Osteocyte (in vitro differentiated cells): ENCODE data around the gene TAL2. TPM values are rescaled to one million over a fixed set of nuclear protein-coding genes. Genes with fewer than 3 reads are reported as not detected.

Experiments used
- DNase-seq: peaks from one replicate; pipeline ENCODE4 v3.0.0; 2021; ENCODE audit warnings: mixed read lengths; ENCODE audit not compliant: unreplicated experiment; ENCODE audit errors: extremely low spot score
- H3K27ac Mint-ChIP-seq: one replicate; pipeline ENCODE4 v1.8.0; 2021; ENCODE audit warnings: mild to moderate bottlenecking, mixed read lengths; ENCODE audit not compliant: unreplicated experiment
- H3K27me3 Mint-ChIP-seq: one replicate; pipeline ENCODE4 v1.8.0; 2021; ENCODE audit warnings: mixed read lengths; ENCODE audit not compliant: unreplicated experiment
- H3K36me3 Mint-ChIP-seq: one replicate; pipeline ENCODE4 v1.8.0; 2021; ENCODE audit warnings: mixed read lengths; ENCODE audit not compliant: unreplicated experiment
- H3K4me1 Mint-ChIP-seq: one replicate; pipeline ENCODE4 v1.8.0; 2021; ENCODE audit warnings: mixed read lengths; ENCODE audit not compliant: unreplicated experiment
- H3K4me3 Mint-ChIP-seq: one replicate; pipeline ENCODE4 v1.8.0; 2021; ENCODE audit warnings: mild to moderate bottlenecking, moderate library complexity, mixed read lengths; ENCODE audit not compliant: unreplicated experiment
- H3K9me3 Mint-ChIP-seq: one replicate; pipeline ENCODE4 v1.8.0; 2021; ENCODE audit warnings: mixed read lengths; ENCODE audit not compliant: unreplicated experiment
- CTCF ChIP-seq: fragments of 200-600 bp; sonication (generic); IDR thresholded peaks from 2 replicates; pipeline ENCODE4 v1.5.0; 2021; ENCODE audit warnings: antibody characterized with exemption, mild to moderate bottlenecking, moderate library complexity
- total RNA-seq: library from RNA; stranded (reverse); gene quantifications from 2 replicates; pipeline ENCODE4 v1.2.1, GENCODE V29; 2021

TAL2 gene
- total RNA-seq, 1 donor from 2014 or later: not detected

- no peak overlapping the region for H3K4me3 Mint-ChIP-seq
- no peak for DNase-seq
- peaks cover 31% of the 10 kb centered on the region for H3K36me3 Mint-ChIP-seq
These were observed 25.9 kb upstream of the TAL2 start for GRCh38 chr9:105636331-105636730.

GRCh38 chr9:105637787-105638395 lies 24.4 kb upstream of the TAL2 start:
- DNase-seq: no peak
- no peak overlapping the region for H3K4me3 Mint-ChIP-seq
- no peaks in the 10 kb centered on the region for H3K4me1 Mint-ChIP-seq

More at GRCh38 chr9:105636331-105636730, 25.9 kb upstream of the TAL2 start:
- TF ChIP-seq CTCF: no peak
- Mint-ChIP-seq H3K9me3 (peaks cover 2% of the 10 kb centered on the region), H3K4me1 (no peaks in the 10 kb centered on the region), H3K27ac (no peak overlapping the region), H3K27me3 (no peaks in the 10 kb centered on the region)

GRCh38 chr9:105639936-105640335 lies 22.3 kb upstream of the TAL2 start:
- Mint-ChIP-seq H3K4me1 (no peaks in the 10 kb centered on the region), H3K27me3 (no peaks in the 10 kb centered on the region), H3K36me3 (peaks cover 28% of the 10 kb centered on the region), H3K4me3 (no peak overlapping the region), H3K27ac (no peak overlapping the region), H3K9me3 (peaks cover 4% of the 10 kb centered on the region)
- TF ChIP-seq CTCF: no peak
- DNase-seq: no peak

More at GRCh38 chr9:105637787-105638395, 24.4 kb upstream of the TAL2 start:
- Mint-ChIP-seq H3K9me3 (peaks cover 4% of the 10 kb centered on the region), H3K27ac (no peak overlapping the region), H3K27me3 (no peaks in the 10 kb centered on the region), H3K36me3 (peaks cover 36% of the 10 kb centered on the region)
- peak; percentile 51 for TF ChIP-seq CTCF

GRCh38 chr9:105643795-105644194 lies 18.5 kb upstream of the TAL2 start:
- Mint-ChIP-seq H3K36me3 (peaks cover 20% of the 10 kb centered on the region), H3K27me3 (no peaks in the 10 kb centered on the region), H3K9me3 (peaks cover 4% of the 10 kb centered on the region), H3K4me3 (no peak overlapping the region), H3K4me1 (no peaks in the 10 kb centered on the region), H3K27ac (no peak overlapping the region)
- DNase-seq: no peak
- no peak for TF ChIP-seq CTCF

GRCh38 chr9:105646879-105647594 lies 15.2 kb upstream of the TAL2 start:
- no peak for TF ChIP-seq CTCF
- Mint-ChIP-seq H3K4me3 (no peak overlapping the region), H3K4me1 (no peaks in the 10 kb centered on the region), H3K27ac (no peak overlapping the region), H3K9me3 (no peaks in the 10 kb centered on the region), H3K27me3 (no peaks in the 10 kb centered on the region), H3K36me3 (peaks cover 2% of the 10 kb centered on the region)
- no peak for DNase-seq
